Peyer's patch (tissue), 4 donors: Measurements from ENCODE around the gene EDA.

Source experiments
- POLR2A ChIP-seq, 2 donors: fragments of 450-650 bp; IDR thresholded peaks; one replicate each; pipeline ENCODE4 v1.5.1; 2017; ENCODE audit warnings: antibody characterized with exemption in 2 of 2, mild to moderate bottlenecking in 2 of 2, moderate library complexity in 2 of 2
- TF ChIP-seq, protein P1 (sequence below), 6 experiments: fragments of 450-650 bp in 4 of 6; fragments of 200-600 bp in 2 of 6; sonication (generic) in 1 of 6; IDR thresholded peaks; one replicate each; pipeline ENCODE4 v1.5.1; 2017 to 2019; ENCODE audit warnings: antibody characterized with exemption in 6 of 6, mild to moderate bottlenecking in 3 of 6, moderate library complexity in 1 of 6

DNA sequence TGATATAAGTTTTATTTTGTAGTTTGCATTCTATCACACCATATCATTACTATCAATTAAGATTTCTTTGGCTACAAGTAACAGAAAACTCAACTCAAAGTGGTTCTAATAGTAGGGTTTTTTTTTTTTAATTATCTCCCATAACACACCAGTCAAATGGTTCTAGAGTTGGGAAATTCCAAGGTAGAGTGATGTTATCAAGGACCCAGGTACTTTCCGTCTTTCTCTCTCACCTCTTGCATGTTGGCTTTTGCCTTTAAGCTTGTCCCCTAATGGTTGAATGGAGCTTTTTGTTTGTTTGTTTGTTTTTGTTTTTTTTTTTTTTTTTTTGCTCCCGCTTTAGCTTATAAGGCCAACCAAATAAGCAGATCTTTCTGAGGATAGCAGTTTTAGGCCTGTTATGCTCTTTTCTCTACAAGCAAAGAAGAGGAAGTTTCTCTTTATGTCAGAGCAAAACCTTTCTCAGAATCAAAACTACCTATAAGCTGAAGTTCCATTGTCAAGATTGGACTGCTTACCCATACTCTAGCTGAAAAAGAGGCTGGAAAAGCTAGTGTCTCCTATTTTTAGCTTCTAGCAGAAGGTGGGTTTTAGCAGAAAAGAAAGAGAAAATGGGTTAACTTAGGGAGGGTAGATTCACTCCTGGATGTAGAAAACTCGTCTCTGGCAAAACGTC lies 177.5 kb downstream of the EDA start:
- TF ChIP-seq, protein P1, sequence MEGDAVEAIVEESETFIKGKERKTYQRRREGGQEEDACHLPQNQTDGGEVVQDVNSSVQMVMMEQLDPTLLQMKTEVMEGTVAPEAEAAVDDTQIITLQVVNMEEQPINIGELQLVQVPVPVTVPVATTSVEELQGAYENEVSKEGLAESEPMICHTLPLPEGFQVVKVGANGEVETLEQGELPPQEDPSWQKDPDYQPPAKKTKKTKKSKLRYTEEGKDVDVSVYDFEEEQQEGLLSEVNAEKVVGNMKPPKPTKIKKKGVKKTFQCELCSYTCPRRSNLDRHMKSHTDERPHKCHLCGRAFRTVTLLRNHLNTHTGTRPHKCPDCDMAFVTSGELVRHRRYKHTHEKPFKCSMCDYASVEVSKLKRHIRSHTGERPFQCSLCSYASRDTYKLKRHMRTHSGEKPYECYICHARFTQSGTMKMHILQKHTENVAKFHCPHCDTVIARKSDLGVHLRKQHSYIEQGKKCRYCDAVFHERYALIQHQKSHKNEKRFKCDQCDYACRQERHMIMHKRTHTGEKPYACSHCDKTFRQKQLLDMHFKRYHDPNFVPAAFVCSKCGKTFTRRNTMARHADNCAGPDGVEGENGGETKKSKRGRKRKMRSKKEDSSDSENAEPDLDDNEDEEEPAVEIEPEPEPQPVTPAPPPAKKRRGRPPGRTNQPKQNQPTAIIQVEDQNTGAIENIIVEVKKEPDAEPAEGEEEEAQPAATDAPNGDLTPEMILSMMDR (IDR thresholded peaks at IDR 0.05), result no peak
- TF ChIP-seq POLR2A (IDR thresholded peaks at IDR 0.05), result no peak
